Measurements from ENCODE around the gene SIRPG.

DNA sequence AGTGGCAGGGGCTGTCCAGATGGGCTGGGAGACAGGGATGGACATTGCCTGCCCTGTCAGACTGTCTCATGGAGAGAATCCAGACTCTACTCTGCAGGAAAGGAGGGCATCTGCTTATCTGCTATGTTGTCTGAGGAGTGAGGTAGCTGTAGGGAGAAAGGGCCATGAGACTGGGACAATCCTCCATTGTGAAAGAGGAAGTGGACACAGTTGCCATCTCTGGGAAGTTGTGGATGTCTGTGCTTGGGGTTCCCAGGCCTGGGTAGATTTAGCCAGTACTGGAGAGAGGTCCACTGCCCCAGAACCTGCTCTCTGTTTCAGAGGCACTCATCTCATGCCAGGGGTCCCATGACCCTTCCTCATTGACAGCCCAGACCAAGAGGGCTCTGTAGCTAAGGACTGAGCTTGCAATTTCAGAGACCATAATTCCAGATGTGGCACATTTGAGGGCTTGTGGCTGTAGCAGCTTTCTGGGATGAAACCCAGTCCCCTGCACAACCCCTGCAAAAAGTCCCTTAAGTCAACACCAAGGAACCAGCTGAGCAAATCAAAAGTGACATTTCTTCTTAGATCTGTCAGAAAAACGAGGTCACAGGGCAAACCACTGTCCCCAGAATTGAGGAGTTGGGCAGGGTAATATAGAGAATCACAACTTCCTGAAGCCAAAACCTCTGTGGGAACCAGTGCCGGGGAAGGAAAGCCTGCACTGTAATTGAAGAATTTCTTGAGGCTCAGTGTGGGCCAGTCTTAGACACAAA, 4.1 kb upstream of the SIRPG start:
- TF ChIP-seq, protein P1, sequence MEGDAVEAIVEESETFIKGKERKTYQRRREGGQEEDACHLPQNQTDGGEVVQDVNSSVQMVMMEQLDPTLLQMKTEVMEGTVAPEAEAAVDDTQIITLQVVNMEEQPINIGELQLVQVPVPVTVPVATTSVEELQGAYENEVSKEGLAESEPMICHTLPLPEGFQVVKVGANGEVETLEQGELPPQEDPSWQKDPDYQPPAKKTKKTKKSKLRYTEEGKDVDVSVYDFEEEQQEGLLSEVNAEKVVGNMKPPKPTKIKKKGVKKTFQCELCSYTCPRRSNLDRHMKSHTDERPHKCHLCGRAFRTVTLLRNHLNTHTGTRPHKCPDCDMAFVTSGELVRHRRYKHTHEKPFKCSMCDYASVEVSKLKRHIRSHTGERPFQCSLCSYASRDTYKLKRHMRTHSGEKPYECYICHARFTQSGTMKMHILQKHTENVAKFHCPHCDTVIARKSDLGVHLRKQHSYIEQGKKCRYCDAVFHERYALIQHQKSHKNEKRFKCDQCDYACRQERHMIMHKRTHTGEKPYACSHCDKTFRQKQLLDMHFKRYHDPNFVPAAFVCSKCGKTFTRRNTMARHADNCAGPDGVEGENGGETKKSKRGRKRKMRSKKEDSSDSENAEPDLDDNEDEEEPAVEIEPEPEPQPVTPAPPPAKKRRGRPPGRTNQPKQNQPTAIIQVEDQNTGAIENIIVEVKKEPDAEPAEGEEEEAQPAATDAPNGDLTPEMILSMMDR (IDR thresholded peaks at IDR 0.05): no peak
- no peak for TF ChIP-seq EZH2 (IDR thresholded peaks at IDR 0.05)
